Testis (tissue), 2 donors: ENCODE measurements around the gene PRIMPOL.

ENCODE experiments used
- POLR2A ChIP-seq: fragments of 450-650 bp; IDR thresholded peaks from one replicate; pipeline ENCODE4 v1.6.1; 2017; ENCODE audit warnings: antibody characterized with exemption, mild to moderate bottlenecking, moderate library complexity
- TF ChIP-seq, protein P1 (sequence below), 3 experiments: fragments of 450-650 bp in 2 of 3; fragments of 200-600 bp in 1 of 3; sonication (generic) in 1 of 3; IDR thresholded peaks; one replicate each; pipeline ENCODE4 v1.5.1; 2016 to 2019; ENCODE audit warnings: antibody characterized with exemption in 3 of 3, mild to moderate bottlenecking in 2 of 3, moderate library complexity in 1 of 3

DNA sequence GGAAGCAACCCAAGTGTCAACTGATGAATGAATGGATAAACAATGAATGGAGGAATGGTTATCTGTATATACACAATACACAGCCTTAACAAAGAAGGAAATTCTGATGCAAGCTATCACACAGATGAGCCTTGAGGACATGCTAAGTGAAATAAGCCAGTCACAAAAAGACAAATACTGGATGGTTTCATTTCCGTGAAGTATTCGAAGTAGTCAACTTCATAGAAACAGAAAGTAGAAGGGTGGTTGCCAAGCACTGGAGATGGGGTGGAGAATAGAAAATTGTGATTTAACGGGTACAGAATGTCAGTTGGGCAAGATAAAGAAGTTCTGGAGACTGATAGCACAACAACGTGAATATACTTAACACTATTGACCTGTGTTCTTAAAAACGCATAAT lies 56.2 kb downstream of the PRIMPOL start:
- no peak for TF ChIP-seq POLR2A
- TF ChIP-seq, protein P1, sequence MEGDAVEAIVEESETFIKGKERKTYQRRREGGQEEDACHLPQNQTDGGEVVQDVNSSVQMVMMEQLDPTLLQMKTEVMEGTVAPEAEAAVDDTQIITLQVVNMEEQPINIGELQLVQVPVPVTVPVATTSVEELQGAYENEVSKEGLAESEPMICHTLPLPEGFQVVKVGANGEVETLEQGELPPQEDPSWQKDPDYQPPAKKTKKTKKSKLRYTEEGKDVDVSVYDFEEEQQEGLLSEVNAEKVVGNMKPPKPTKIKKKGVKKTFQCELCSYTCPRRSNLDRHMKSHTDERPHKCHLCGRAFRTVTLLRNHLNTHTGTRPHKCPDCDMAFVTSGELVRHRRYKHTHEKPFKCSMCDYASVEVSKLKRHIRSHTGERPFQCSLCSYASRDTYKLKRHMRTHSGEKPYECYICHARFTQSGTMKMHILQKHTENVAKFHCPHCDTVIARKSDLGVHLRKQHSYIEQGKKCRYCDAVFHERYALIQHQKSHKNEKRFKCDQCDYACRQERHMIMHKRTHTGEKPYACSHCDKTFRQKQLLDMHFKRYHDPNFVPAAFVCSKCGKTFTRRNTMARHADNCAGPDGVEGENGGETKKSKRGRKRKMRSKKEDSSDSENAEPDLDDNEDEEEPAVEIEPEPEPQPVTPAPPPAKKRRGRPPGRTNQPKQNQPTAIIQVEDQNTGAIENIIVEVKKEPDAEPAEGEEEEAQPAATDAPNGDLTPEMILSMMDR (IDR thresholded peaks at IDR 0.05), result no peak
